ENCODE results near the gene TKFC.
A peak's percentile ranks its signal among the peaks of the same experiment; 100 is the strongest.

TKFC gene, protein sequence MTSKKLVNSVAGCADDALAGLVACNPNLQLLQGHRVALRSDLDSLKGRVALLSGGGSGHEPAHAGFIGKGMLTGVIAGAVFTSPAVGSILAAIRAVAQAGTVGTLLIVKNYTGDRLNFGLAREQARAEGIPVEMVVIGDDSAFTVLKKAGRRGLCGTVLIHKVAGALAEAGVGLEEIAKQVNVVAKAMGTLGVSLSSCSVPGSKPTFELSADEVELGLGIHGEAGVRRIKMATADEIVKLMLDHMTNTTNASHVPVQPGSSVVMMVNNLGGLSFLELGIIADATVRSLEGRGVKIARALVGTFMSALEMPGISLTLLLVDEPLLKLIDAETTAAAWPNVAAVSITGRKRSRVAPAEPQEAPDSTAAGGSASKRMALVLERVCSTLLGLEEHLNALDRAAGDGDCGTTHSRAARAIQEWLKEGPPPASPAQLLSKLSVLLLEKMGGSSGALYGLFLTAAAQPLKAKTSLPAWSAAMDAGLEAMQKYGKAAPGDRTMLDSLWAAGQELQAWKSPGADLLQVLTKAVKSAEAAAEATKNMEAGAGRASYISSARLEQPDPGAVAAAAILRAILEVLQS

DNA sequence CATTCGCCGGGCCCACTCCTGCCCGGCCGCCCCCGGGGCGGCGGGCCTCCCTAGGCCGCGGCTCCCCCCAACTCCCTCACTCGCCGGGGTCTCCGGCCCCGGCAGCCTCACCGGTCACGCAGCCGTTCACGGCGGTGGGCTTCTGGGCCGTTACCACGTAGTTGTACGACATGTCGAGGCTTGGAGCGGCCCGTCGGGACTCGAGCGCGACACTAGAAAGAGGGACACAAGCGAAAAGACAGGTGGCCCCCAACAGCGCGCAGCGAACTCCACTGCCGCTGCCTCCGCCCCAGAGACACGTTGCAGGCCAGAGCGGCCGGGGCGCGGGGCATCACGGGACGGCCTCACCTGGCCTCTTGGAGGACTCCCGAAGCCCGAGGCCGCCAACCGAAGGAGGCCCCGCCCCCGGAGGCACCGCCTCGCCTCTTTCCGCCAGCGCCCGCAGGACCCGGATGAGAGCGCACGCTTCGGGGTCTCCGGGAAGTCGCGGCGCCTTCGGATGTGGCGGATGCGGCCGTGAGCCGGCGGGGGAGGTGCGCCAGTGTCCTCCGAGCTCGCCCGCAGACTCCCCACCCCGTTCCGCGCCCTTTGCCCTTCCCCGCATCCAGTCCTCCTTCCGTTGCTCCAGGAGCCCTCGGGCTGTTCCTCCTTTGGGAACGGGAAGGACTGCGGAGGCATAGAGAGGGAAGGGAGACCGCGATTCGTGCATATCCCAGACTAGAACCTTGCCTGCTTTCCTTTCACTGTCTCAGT lies at the start of gene TKFC, which contains the start of gene DDB1:
TKFC (plus strand) TSS at position 432 of the 753 bp plus-strand sequence. CDS start 1,501 bp downstream, outside the sequence.
DDB1 (minus strand) TSS at position 309 of the 753 bp plus-strand sequence; CDS start at position 172, 137 bp downstream.
- peaks cover 57% of the 10 kb centered on the region for H3K79me2 ChIP-seq (ENCODE audit: insufficient read depth, low read depth)
- H4K20me1 ChIP-seq (ENCODE audit: insufficient read depth): no peaks in the 10 kb centered on the region
- H3K4me3 ChIP-seq (IDR thresholded peaks at IDR 0.05; ENCODE audit: insufficient read depth, low read depth, low read length): no peak within 1 kb of the TSS
- H3K4me1 ChIP-seq (ENCODE audit: low read depth, poor library complexity, severe bottlenecking): peaks cover 59% of the 10 kb centered on the region
- no peaks in the 10 kb centered on the region for H3K27me3 ChIP-seq (ENCODE audit: insufficient read depth, low read depth)
- TF ChIP-seq, protein P1, sequence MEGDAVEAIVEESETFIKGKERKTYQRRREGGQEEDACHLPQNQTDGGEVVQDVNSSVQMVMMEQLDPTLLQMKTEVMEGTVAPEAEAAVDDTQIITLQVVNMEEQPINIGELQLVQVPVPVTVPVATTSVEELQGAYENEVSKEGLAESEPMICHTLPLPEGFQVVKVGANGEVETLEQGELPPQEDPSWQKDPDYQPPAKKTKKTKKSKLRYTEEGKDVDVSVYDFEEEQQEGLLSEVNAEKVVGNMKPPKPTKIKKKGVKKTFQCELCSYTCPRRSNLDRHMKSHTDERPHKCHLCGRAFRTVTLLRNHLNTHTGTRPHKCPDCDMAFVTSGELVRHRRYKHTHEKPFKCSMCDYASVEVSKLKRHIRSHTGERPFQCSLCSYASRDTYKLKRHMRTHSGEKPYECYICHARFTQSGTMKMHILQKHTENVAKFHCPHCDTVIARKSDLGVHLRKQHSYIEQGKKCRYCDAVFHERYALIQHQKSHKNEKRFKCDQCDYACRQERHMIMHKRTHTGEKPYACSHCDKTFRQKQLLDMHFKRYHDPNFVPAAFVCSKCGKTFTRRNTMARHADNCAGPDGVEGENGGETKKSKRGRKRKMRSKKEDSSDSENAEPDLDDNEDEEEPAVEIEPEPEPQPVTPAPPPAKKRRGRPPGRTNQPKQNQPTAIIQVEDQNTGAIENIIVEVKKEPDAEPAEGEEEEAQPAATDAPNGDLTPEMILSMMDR (conservative IDR thresholded peaks at IDR 0.05; ENCODE audit: low read depth, low read length): no peak
- H3K4me2 ChIP-seq: peak within 1 kb of the TSS; percentile 84
- peak within 1 kb of the TSS; percentile 81 for H3K27ac ChIP-seq
- H3K36me3 ChIP-seq (ENCODE audit: insufficient read depth): peaks cover 5% of the 10 kb centered on the region; the same call in 1 of the 2 replicates
- H3K9ac ChIP-seq: peak within 1 kb of the TSS; percentile 92
- H2AFZ ChIP-seq (ENCODE audit: low read depth): peak within 1 kb of the TSS; percentile 79

DNA sequence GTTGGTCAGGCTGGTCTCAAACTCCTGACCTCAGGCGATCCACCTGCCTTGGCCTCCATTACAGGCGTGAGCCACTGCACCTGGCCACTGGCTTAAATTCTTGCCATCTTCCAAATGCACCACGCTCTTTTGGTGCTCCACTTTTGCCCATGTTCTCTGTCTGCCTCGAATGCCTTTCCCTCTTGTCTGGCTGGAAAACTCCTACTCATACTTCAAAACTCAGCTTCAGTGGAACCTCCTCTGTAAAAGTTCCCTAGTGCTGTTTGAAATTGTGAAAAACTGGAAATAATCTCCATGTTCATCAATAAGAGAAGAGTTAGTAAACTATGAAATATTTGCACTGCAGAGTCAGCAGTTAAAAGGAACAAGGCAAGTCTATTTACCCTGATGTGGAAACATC lies 49.4 kb upstream of the TKFC start:
- H3K27me3 ChIP-seq (ENCODE audit: insufficient read depth, low read depth): no peaks in the 10 kb centered on the region

DNA sequence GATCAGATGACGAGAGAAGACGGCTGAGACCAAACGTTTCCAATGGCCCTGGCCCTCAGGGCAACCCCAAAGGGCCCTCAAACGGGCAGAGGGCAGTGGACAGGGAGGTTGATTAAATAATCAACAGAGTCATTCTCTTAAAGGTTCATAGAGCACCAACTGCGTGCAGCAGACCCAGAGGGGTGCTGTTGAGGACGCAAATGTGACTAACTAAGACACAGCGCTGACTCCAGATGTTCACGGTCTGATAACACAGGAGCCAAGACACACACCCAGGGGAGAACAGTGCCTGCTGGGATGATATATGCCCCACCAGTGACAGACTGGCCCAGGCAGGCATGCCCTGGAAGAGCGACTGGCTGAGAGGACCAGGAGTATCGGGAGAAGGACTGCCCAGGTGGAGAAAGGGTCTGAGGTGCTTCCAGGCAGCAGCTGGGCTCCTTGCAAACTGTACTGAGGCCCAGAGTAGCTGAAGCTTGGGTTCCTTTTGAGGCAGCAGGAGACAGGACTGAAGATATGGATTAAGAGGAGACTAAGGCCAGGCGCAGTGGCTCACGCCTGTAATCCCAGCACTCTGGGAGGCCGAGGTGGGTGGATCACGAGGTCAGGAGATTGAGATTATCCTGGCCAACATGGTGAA lies 45.6 kb upstream of the TKFC start:
- no peak overlapping the region for H3K4me3 ChIP-seq (IDR thresholded peaks at IDR 0.05; ENCODE audit: insufficient read depth, low read depth, low read length)
- no peaks in the 10 kb centered on the region for H3K27me3 ChIP-seq (ENCODE audit: insufficient read depth, low read depth)
- peaks cover 2% of the 10 kb centered on the region for H3K4me1 ChIP-seq (ENCODE audit: low read depth, poor library complexity, severe bottlenecking)
- H3K27ac ChIP-seq: no peak overlapping the region
- no peak overlapping the region for H3K4me2 ChIP-seq
- TF ChIP-seq, protein P1 (conservative IDR thresholded peaks at IDR 0.05; ENCODE audit: low read depth, low read length): no peak
- H2AFZ ChIP-seq (ENCODE audit: low read depth): no peak overlapping the region
- H4K20me1 ChIP-seq (ENCODE audit: insufficient read depth): no peaks in the 10 kb centered on the region
- H3K79me2 ChIP-seq (ENCODE audit: insufficient read depth, low read depth): no peaks in the 10 kb centered on the region
- H3K36me3 ChIP-seq (ENCODE audit: insufficient read depth): no peaks in the 10 kb centered on the region
- H3K9ac ChIP-seq: no peak overlapping the region

More for the DNA sequence above, 49.4 kb upstream of the TKFC start:
- TF ChIP-seq, protein P1 (conservative IDR thresholded peaks at IDR 0.05; ENCODE audit: low read depth, low read length): no peak
- Histone ChIP-seq H3K4me3 (IDR thresholded peaks at IDR 0.05; ENCODE audit: insufficient read depth, low read depth, low read length) (no peak overlapping the region), H4K20me1 (ENCODE audit: insufficient read depth) (no peaks in the 10 kb centered on the region), H3K27ac (no peak overlapping the region), H3K4me2 (no peak overlapping the region), H3K36me3 (ENCODE audit: insufficient read depth) (no peaks in the 10 kb centered on the region), H3K4me1 (ENCODE audit: low read depth, poor library complexity, severe bottlenecking) (no peaks in the 10 kb centered on the region), H3K79me2 (ENCODE audit: insufficient read depth, low read depth) (no peaks in the 10 kb centered on the region), H2AFZ (ENCODE audit: low read depth) (no peak overlapping the region), H3K9ac (no peak overlapping the region)

Measured in KMS-11 (cell line).